GM21526 (cell line): ENCODE results near the gene PRKAG2.
"Not testable (repeated sequence)": the region's sequence is repeated elsewhere in the genome, so short reads cannot be mapped to it uniquely, and the experiment has no call there.

Experiments
- ATAC-seq: cut with Tn5 transposase; IDR thresholded peaks from one replicate; pipeline ENCODE4 v1.9.1; 2021; ENCODE audit warnings: moderate library complexity; ENCODE audit not compliant: unreplicated experiment, low FRiP score

Gene PRKAG2

GRCh38 chr7:151838861-151839381 is 38.0 kb downstream of the PRKAG2 start:
- no peak for ATAC-seq

GRCh38 chr7:151838072-151838471 is 38.8 kb downstream of the PRKAG2 start:
- ATAC-seq, result no peak

- no peak for ATAC-seq
Measured at GRCh38 chr7:151837285-151838042, 39.5 kb downstream of the PRKAG2 start.

- ATAC-seq, result no peak
Measured at GRCh38 chr7:151836927-151837205, 40.0 kb downstream of the PRKAG2 start.

- no peak for ATAC-seq
Measured at GRCh38 chr7:151836191-151836926, 40.6 kb downstream of the PRKAG2 start.

- no peak for ATAC-seq
Measured at GRCh38 chr7:151835636-151836035, 41.3 kb downstream of the PRKAG2 start.

GRCh38 chr7:151834271-151835035 is 42.5 kb downstream of the PRKAG2 start:
- ATAC-seq, result no peak

GRCh38 chr7:151833691-151834090 is 43.2 kb downstream of the PRKAG2 start:
- no peak for ATAC-seq

- no peak for ATAC-seq
Measured at GRCh38 chr7:151833213-151833651, 43.7 kb downstream of the PRKAG2 start.

GRCh38 chr7:151832656-151833055 is 44.3 kb downstream of the PRKAG2 start:
- no peak for ATAC-seq

- ATAC-seq, result no peak
Measured at GRCh38 chr7:151832138-151832537, 44.8 kb downstream of the PRKAG2 start.

- no peak for ATAC-seq
Measured at GRCh38 chr7:151831606-151832005, 45.3 kb downstream of the PRKAG2 start.

GRCh38 chr7:151830121-151830830 is 46.6 kb downstream of the PRKAG2 start:
- ATAC-seq, result no peak

- ATAC-seq, result no peak
Measured at GRCh38 chr7:151829707-151830106, 47.2 kb downstream of the PRKAG2 start.

- ATAC-seq, result no peak
Measured at GRCh38 chr7:151827620-151828019, 49.3 kb downstream of the PRKAG2 start.

GRCh38 chr7:151826316-151826715 is 50.6 kb downstream of the PRKAG2 start:
- ATAC-seq, result not testable (repeated sequence)

- no peak for ATAC-seq
Measured at GRCh38 chr7:151825721-151826120, 51.2 kb downstream of the PRKAG2 start.

- ATAC-seq, result no peak
Measured at GRCh38 chr7:151824373-151824933, 52.5 kb downstream of the PRKAG2 start.

- no peak for ATAC-seq
Measured at GRCh38 chr7:151823566-151824372, 53.1 kb downstream of the PRKAG2 start.
